Activated CD8-positive, alpha-beta memory T cell treated with anti-CD3 and anti-CD28 coated beads, Interleukin-2, amount 50 U/mL, for 24 hours (primary cell): Measurements from ENCODE around the gene IGFLR1.
"Not testable (repeated sequence)": the region's sequence is repeated elsewhere in the genome, so short reads cannot be mapped to it uniquely, and the experiment has no call there.

Source experiments
- DNase-seq: peaks from one replicate; pipeline ENCODE4 v3.0.0-alpha.2; 2020; ENCODE audit errors: extremely low read depth

IGFLR1 gene

DNA sequence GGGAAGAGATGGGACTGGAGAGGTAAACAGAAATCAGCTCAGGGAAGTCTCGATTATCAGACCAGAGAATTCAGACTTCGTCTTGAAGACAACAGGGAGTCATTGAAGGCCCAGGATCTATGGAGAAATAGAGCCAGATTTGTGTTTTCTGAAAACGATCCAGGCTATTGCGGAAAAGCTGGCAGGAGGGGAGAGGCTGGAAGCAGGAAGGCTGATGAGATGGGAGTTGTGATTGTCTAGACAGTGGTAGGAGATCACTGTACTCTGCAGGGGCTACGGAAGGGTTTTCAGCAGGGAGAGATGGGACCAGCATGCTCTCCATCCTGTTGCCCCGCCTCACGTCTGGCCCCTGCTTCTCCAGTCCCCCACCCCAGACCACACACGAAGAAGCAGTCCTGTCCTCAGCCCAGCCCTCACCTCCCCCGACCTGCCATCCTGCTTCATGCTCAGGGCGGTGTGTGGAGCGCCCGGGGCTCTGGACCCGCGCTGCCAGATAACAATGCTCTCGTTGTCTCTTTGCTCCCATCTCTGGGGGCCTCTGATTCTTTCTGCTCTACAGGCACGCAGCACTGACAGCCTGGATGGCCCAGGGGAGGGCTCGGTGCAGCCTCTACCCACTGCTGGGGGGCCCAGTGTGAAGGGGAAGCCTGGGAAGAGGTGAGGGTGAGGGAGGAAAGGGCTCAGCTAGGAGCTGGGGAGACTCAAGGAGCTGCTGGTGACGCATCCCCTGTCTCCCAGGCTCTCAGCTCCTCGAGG lies 35.0 kb upstream of the IGFLR1 start:
- no peak for DNase-seq

DNA sequence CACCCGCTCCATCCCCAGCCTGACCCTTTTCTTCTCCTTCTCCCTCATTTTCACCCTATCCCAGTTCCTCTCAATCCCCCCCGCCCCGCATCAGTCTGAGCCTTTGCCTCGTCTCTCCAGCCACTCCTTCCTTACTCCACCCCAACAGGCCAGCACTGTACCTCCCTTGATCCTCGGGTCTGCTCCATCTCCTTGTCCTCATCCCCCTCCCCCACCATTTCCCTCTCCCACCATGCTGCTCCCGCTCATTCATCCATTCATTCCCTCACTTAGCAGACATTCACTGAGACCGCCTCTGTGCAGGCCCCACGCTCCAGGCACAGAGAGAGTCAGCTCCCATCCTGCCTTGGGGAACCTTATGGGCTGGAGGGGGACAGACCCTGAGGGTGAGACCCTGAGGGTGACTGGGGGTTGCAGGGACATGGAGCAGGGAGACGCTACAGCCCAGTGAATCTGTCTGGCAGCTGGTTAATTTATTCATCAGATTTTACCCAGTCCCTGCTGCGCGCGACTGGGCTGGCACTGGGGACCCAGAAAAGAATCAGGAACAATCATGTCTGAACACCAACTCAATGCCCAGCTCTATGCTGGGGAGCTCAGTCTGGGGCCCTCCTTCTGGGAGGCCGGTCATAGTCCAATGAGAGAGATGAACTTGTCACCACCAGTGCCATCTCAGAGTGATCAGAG lies 34.0 kb upstream of the IGFLR1 start:
- no peak for DNase-seq

GRCh38 chr19:35775298-35776101 lies 33.2 kb upstream of the IGFLR1 start, which contains the start of gene ARHGAP33:
Gene ARHGAP33, plus strand, starts transcription at chr19:35775564. Its CDS starts 95 bp downstream, at chr19:35775659.
- peak; percentile 97 for DNase-seq

GRCh38 chr19:35775046-35775297 lies 32.7 kb upstream of the IGFLR1 start:
- DNase-seq: no peak

GRCh38 chr19:35774274-35775045 lies 32.2 kb upstream of the IGFLR1 start:
- DNase-seq: no peak

DNA sequence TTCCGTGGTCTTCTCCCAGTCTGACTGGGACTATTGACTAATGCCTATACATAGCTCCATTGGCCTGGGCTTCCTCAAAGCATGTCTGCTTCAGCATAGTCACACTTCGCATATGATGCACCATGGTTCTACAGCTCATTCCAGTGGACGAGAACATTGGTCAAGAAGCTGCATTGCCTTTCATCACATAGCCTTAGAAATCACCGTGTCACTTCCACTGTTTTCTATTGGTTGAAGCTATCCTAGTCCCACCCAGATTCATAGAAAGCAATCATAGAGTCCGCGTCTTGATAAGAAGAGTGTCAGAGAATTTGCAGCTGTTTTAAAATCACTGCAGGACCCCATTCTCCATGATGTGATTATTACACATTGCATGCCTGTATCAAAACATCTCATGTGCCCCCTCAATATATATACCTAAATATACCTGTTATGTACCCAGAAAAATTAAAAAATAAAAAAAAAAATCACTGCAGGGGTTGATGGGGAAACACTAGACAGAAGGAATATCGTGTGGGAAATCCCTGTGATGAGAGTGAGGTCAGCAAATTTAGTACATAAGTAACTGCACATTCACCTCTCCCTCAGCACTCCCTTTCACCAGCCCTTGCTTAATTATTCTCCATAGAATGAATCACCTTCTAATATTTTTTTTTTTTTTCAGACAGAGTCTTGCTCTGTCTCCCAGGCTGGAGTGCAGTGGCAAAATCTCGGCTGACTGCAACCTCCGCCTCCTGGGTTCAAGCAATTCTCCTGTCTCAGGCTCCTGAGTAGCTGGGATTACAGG lies 31.0 kb upstream of the IGFLR1 start:
- no peak for DNase-seq

DNA sequence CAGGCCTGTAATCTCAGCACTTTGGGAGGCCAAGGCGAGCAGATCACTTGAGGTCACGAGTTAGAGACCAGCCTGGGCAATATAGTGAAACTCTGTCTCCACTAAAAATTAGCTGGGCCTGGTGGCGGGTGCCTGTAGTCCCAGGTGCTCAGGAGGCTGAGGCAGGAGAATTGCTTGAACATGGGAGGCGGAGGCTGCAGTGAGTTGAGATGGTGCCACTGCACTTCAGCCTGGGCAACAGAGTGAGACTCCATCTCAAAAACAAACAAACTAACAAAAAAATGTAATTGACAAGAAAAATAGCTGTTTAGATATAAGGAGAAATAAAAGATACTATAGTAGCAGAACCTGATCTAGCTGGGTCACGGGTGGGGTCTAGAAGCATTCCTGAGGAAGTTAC lies 30.1 kb upstream of the IGFLR1 start:
- DNase-seq: not testable (repeated sequence)

GRCh38 chr19:35768082-35768421 lies 25.8 kb upstream of the IGFLR1 start:
- no peak for DNase-seq

GRCh38 chr19:35767288-35768081 lies 25.2 kb upstream of the IGFLR1 start:
- DNase-seq: no peak

DNA sequence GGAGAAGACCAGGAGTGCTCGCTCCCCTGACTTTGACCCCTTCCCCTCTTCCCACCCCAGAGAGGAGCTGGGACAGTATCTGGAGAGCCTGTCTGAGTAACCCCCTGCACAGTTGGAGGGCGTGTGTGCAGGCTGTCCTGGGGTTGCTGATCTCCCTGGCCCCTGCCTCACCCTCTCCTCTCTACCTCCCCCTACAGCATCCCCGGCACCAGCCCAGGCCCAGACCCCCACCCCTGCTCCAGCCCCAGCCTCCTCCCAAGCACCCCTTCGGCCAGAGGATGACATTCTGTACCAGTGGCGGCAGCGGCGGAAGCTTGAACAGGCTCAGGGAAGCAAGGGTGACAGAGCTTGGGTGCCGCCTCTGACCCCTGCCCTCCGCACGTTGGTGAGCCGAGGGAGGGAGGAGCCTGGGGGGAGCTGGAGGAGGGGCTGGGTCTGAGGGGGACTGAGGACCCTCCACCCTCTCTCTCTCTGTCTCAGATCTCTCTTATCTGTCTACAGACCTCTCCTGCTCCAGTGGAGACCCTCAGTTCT lies 24.4 kb upstream of the IGFLR1 start:
- DNase-seq: no peak

- no peak for DNase-seq
These were observed 22.4 kb upstream of the IGFLR1 start for GRCh38 chr19:35764432-35765315.

DNA sequence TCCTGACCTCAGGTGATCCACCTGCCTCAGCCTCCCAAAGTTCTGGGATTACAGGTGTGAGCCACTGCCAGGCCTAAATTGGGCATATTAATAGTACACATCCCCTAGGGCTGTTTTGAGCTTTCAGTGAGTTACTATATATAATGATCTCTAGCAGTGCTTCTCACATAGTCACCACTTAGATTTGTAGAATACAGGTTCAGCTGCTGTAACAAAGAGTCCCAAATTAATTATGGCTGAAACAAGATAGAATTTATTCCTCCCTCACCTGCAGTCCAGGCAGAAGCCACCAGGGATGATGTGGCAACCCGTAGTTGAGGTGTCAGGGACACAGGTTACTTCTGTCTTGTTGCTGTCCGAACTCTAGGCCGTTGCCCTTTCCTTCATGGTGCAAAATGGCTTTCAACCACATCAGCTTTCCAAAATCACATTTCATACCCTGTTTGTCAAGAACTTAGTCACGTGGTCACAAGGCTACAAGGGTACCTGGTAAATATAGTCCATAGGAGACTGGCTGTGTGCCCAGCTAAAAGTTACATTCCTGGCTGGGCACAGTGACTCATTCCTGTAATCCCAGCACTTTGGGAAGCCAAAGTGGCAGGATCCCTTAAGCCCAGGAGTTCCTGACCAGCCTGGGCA lies 18.6 kb upstream of the IGFLR1 start:
- DNase-seq: no peak

- DNase-seq: no peak
These were observed 17.4 kb upstream of the IGFLR1 start for GRCh38 chr19:35759697-35760096.

DNA sequence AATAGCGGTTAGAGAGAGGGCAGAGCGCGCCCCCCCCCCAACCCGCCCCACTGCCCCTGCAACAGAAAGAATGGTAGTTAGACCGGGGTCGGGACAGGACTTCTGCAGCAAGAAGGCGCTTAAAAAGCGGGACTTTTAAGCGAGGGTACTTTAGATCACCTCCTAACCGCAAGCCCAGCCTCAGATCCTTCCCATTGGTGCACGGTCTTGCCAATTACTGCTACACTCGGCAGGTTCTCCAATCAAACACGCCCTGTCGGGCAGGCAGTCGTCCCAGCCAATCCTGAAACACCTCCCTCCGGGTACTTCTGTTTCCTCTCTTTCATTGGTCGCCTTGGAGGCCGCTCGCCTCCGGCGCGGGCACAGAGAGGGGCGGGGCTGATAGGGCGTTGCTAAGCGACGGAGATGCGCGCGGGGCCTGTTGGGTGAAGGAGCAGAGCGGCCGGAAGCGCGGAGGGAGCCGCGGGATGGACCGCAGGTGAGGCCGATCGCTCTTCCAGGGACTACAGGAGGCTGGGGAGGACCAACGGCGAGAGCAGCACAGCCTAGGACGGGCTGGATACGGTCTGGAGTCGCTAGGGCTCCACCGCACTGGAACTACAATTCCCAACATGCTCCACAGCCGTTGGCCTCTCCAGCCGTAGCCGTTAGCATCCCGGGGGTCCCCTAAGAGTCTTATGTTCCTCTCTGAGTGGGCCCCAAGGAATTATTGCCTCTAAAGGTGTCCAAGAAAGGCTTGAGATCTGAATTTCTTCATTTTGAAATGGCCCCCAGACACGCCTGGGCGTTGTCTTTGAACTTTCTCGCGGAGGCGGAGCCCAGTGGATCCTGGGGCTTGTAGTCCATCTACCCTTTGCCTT lies 15.7 kb upstream of the IGFLR1 start, which contains the start of gene PROSER3:
PROSER3 (plus strand) TSS at position 428 of the 860 bp plus-strand sequence; CDS start at position 468, 40 bp downstream.
- DNase-seq: peak; percentile 97

GRCh38 chr19:35757231-35757748 lies 15.0 kb upstream of the IGFLR1 start:
- no peak for DNase-seq

GRCh38 chr19:35756377-35757230 lies 14.4 kb upstream of the IGFLR1 start, which contains the start of gene HSPB6:
Gene HSPB6, minus strand, starts transcription at chr19:35757029. Its CDS starts 21 bp downstream, at chr19:35757008.
- no peak for DNase-seq
